Right renal cortex interstitium (tissue), 3 donors: Measurements from ENCODE around the gene KLK11. TPM values are rescaled to one million over a fixed set of nuclear protein-coding genes. Genes with fewer than 3 reads are reported as not detected.

Source experiments
- DNase-seq, 3 donors: peaks; one replicate each; pipeline ENCODE4 v3.0.0-alpha.2; 2013; ENCODE audit warnings: low read depth in 3 of 3, low spot score in 2 of 3
- polyA plus RNA-seq, 3 donors: library from polyadenylated mRNA; unstranded; fragments of 120-200 nt; gene quantifications; one replicate each; pipeline ENCODE4 v1.2.1, GENCODE V29; 2013; ENCODE audit not compliant: insufficient read length in 3 of 3

KLK11 gene
- polyA plus RNA-seq, 3 donors: 0.16 to 0.24 (median 0.22) TPM

GRCh38 chr19:50975766-50976165 lies 50.6 kb downstream of the KLK11 start:
- DNase-seq: no peak

GRCh38 chr19:50974702-50975556 lies 51.5 kb downstream of the KLK11 start:
- DNase-seq: no peak

GRCh38 chr19:50972795-50973376 lies 53.5 kb downstream of the KLK11 start:
- DNase-seq: no peak

Other genes with a start within 250 kb of the KLK11 start
- under 1 TPM in 2 of 3 donors, not detected in 1; 0.13 to 0.15 TPM for gene ACP4, start 236.2 kb downstream of the KLK11 start, polyA plus RNA-seq
- gene KLK1, start 202.8 kb downstream of the KLK11 start, polyA plus RNA-seq: 1 to 10 TPM; 1.7 to 1.8 (median 1.8) TPM
- gene KLK15, start 193.0 kb downstream of the KLK11 start, polyA plus RNA-seq: not detected
- gene KLK3, start 171.7 kb downstream of the KLK11 start, polyA plus RNA-seq: under 1 TPM; 0.24 to 0.53 (median 0.42) TPM
- gene KLK2, start 153.2 kb downstream of the KLK11 start, polyA plus RNA-seq: under 1 TPM; 0.18 to 0.22 (median 0.21) TPM
- not detected for gene KLK4, start 115.2 kb downstream of the KLK11 start, polyA plus RNA-seq
- 1 to 10 TPM; 1.6 to 2.7 (median 2.0) TPM for gene KLK5, start 73.6 kb downstream of the KLK11 start, polyA plus RNA-seq
- 10 to 100 TPM; 34.4 to 49.0 (median 41.2) TPM for gene KLK6, start 57.0 kb downstream of the KLK11 start, polyA plus RNA-seq
- gene KLK7, start 42.7 kb downstream of the KLK11 start, polyA plus RNA-seq: 1 to 10 TPM; 4.0 to 9.4 (median 5.5) TPM
- 1 to 10 TPM; 1.2 to 1.9 (median 1.4) TPM for gene KLK8, start 25.0 kb downstream of the KLK11 start, polyA plus RNA-seq
- under 1 TPM; 0.15 to 0.19 (median 0.18) TPM for gene KLK10, start 6.9 kb downstream of the KLK11 start, polyA plus RNA-seq
- gene KLK12, start 8.4 kb upstream of the KLK11 start, polyA plus RNA-seq: not detected
- gene KLK13, start 38.5 kb upstream of the KLK11 start, polyA plus RNA-seq: under 1 TPM; 0.33 to 0.72 (median 0.62) TPM
- under 1 TPM; 0.14 to 0.17 (median 0.15) TPM for gene KLK14, start 56.3 kb upstream of the KLK11 start, polyA plus RNA-seq
- gene CTU1, start 81.8 kb upstream of the KLK11 start, polyA plus RNA-seq: 1 to 10 TPM; 2.2 to 2.8 (median 2.4) TPM
- 1 to 10 TPM; 1.3 to 1.6 (median 1.3) TPM for gene SIGLEC9, start 98.3 kb upstream of the KLK11 start, polyA plus RNA-seq
- under 1 TPM; 0.36 to 0.74 (median 0.42) TPM for gene SIGLEC7, start 115.7 kb upstream of the KLK11 start, polyA plus RNA-seq
- gene CD33, start 198.5 kb upstream of the KLK11 start, polyA plus RNA-seq: 1 to 10 TPM; 1.2 to 1.6 (median 1.5) TPM
- gene SIGLECL1, start 224.5 kb upstream of the KLK11 start, polyA plus RNA-seq: not detected